ENCODE measurements around the gene C4BPA.

Gene C4BPA

GRCh38 chr1:207140536-207140935, 36.5 kb downstream of the C4BPA start:
- peaks cover 2% of the 10 kb centered on the region for H3K4me1 ChIP-seq (ENCODE audit: low read length)
- H3K36me3 ChIP-seq (replicated peaks; ENCODE audit: low read depth, low read length): no peaks in the 10 kb centered on the region
- no peak overlapping the region for H2AFZ ChIP-seq (ENCODE audit: low read depth, low read length)
- H3K79me2 ChIP-seq (ENCODE audit: low read length): no peaks in the 10 kb centered on the region
- H3K4me2 ChIP-seq (ENCODE audit: low read length): no peak overlapping the region
- no peak overlapping the region for H3K9ac ChIP-seq (ENCODE audit: low read length)
- no peaks in the 10 kb centered on the region for H4K20me1 ChIP-seq (ENCODE audit: insufficient read depth, low read length)
- H3K27ac ChIP-seq (ENCODE audit: low read length): no peak overlapping the region
- no peaks in the 10 kb centered on the region for H3K9me3 ChIP-seq (ENCODE audit: insufficient read depth, low read length)
- H3K27me3 ChIP-seq (ENCODE audit: low read depth, low read length): no peaks in the 10 kb centered on the region
- no peak for TF ChIP-seq EZH2phosphoT487 (IDR thresholded peaks at IDR 0.05; ENCODE audit: low read depth)
- no peak for TF ChIP-seq CTCF (IDR thresholded peaks at IDR 0.05; ENCODE audit: low read depth, low read length)
- no peak overlapping the region for H3K4me3 ChIP-seq (ENCODE audit: low read length)

DNA sequence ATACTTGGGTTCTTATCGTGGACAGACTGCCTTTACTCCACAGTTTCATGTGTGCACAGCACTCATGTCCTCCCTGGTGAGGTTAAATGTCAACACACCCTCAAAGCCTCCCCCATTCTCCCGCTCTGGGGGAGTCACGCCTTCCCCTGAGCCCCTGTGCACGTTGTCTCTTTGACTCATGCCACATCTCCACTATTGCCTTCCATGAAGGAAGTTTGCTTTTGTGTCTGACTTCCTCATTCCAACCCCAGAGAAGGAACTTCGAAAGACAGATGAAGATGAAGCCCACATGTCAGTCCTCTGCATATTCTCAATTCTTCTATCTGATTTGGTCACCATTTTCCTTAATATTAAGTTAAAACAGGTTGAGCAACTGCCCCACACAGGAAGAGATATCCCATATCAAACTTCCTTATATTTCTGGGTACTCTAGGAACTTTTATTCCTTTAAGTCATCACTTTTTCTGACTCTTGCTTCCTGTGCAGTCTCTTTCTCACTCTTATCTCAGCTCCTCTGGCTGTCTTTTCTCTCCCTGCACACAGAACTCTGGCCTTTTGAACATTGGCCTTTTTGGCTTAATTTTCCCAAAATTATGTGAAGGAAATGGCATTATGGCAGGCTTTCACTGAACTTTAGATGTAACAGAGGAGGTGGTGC, 41.5 kb downstream of the C4BPA start:
- no peaks in the 10 kb centered on the region for H3K79me2 ChIP-seq (ENCODE audit: low read length)
- no peak for TF ChIP-seq EZH2phosphoT487 (IDR thresholded peaks at IDR 0.05; ENCODE audit: low read depth)
- TF ChIP-seq CTCF (IDR thresholded peaks at IDR 0.05; ENCODE audit: low read depth, low read length): no peak
- H3K4me1 ChIP-seq (ENCODE audit: low read length): peaks cover 11% of the 10 kb centered on the region
- no peaks in the 10 kb centered on the region for H3K36me3 ChIP-seq (replicated peaks; ENCODE audit: low read depth, low read length)
- no peaks in the 10 kb centered on the region for H3K27me3 ChIP-seq (ENCODE audit: low read depth, low read length)
- no peak overlapping the region for H3K9ac ChIP-seq (ENCODE audit: low read length)
- no peak overlapping the region for H3K4me2 ChIP-seq (ENCODE audit: low read length)
- H3K4me3 ChIP-seq (ENCODE audit: low read length): no peak overlapping the region
- H3K27ac ChIP-seq (ENCODE audit: low read length): no peak overlapping the region
- no peaks in the 10 kb centered on the region for H4K20me1 ChIP-seq (ENCODE audit: insufficient read depth, low read length)
- H2AFZ ChIP-seq (ENCODE audit: low read depth, low read length): 0 out of 2 replicates have a peak overlapping the region, but pooled peaks have one; percentile 24
- H3K9me3 ChIP-seq (ENCODE audit: insufficient read depth, low read length): no peaks in the 10 kb centered on the region

- H4K20me1 ChIP-seq (ENCODE audit: insufficient read depth, low read length): no peaks in the 10 kb centered on the region
- H3K27me3 ChIP-seq (ENCODE audit: low read depth, low read length): no peaks in the 10 kb centered on the region
- no peak overlapping the region for H3K9ac ChIP-seq (ENCODE audit: low read length)
- no peak overlapping the region for H3K4me3 ChIP-seq (ENCODE audit: low read length)
- H3K36me3 ChIP-seq (replicated peaks; ENCODE audit: low read depth, low read length): no peaks in the 10 kb centered on the region
- H3K79me2 ChIP-seq (ENCODE audit: low read length): no peaks in the 10 kb centered on the region
- peaks cover 16% of the 10 kb centered on the region; the same call in 1 of the 2 replicates for H3K9me3 ChIP-seq (ENCODE audit: insufficient read depth, low read length)
- TF ChIP-seq CTCF (IDR thresholded peaks at IDR 0.05; ENCODE audit: low read depth, low read length): no peak
- TF ChIP-seq EZH2phosphoT487 (IDR thresholded peaks at IDR 0.05; ENCODE audit: low read depth): no peak
- H3K4me2 ChIP-seq (ENCODE audit: low read length): no peak overlapping the region
- H2AFZ ChIP-seq (ENCODE audit: low read depth, low read length): no peak overlapping the region
- H3K27ac ChIP-seq (ENCODE audit: low read length): no peak overlapping the region
- H3K4me1 ChIP-seq (ENCODE audit: low read length): peaks cover 9% of the 10 kb centered on the region
Observed at GRCh38 chr1:207151920-207152319, 47.9 kb downstream of the C4BPA start.

GRCh38 chr1:207152792-207153468, 48.9 kb downstream of the C4BPA start:
- no peaks in the 10 kb centered on the region for H4K20me1 ChIP-seq (ENCODE audit: insufficient read depth, low read length)
- H2AFZ ChIP-seq (ENCODE audit: low read depth, low read length): no peak overlapping the region
- peaks cover 9% of the 10 kb centered on the region for H3K4me1 ChIP-seq (ENCODE audit: low read length)
- no peaks in the 10 kb centered on the region for H3K79me2 ChIP-seq (ENCODE audit: low read length)
- no peaks in the 10 kb centered on the region for H3K36me3 ChIP-seq (replicated peaks; ENCODE audit: low read depth, low read length)
- H3K27ac ChIP-seq (ENCODE audit: low read length): no peak overlapping the region
- no peak overlapping the region for H3K4me3 ChIP-seq (ENCODE audit: low read length)
- H3K9ac ChIP-seq (ENCODE audit: low read length): no peak overlapping the region
- no peak overlapping the region for H3K4me2 ChIP-seq (ENCODE audit: low read length)
- H3K27me3 ChIP-seq (ENCODE audit: low read depth, low read length): no peaks in the 10 kb centered on the region
- H3K9me3 ChIP-seq (ENCODE audit: insufficient read depth, low read length): peaks cover 16% of the 10 kb centered on the region; the same call in 1 of the 2 replicates
- no peak for TF ChIP-seq CTCF (IDR thresholded peaks at IDR 0.05; ENCODE audit: low read depth, low read length)
- TF ChIP-seq EZH2phosphoT487 (IDR thresholded peaks at IDR 0.05; ENCODE audit: low read depth): no peak
